AG04449 (cell line): ENCODE data around the gene OR10J5.
"Not testable (repeated sequence)": the region's sequence is repeated elsewhere in the genome, so short reads cannot be mapped to it uniquely, and the experiment has no call there.

ENCODE experiments used
- CTCF ChIA-PET: fragments of 350-600 bp; formaldehyde crosslinking; extraction: SDS; loops from one replicate; lab custom pipeline; 2021; ENCODE audit warnings: antibody characterized with exemption; lab: Yijun Ruan, JAX
- POLR2A ChIA-PET: fragments of 400-600, 350-600 bp; formaldehyde crosslinking; extraction: SDS; loops from one replicate; lab custom pipeline; 2020; ENCODE audit warnings: antibody characterized with exemption, inconsistent platforms; lab: Yijun Ruan, JAX
- DNase-seq: peaks from one replicate; pipeline ENCODE4 v3.0.0-alpha.2; 2010; ENCODE audit warnings: low read depth, low spot score
- H3K4me3 ChIP-seq: 2 replicates; pipeline ENCODE4 v1.5.1; 2011; ENCODE audit warnings: low read depth, mild to moderate bottlenecking, control low read depth, low read length
- TF ChIP-seq, protein P1 (sequence below): IDR thresholded peaks from one replicate; pipeline ENCODE4 v1.5.1; 2011; ENCODE audit warnings: mild to moderate bottlenecking, moderate library complexity, low read length, control low read depth, inconsistent platforms; ENCODE audit not compliant: insufficient read depth; ENCODE audit errors: missing control alignments

Gene OR10J5

GRCh38 chr1:159532922-159533321 is 2.9 kb downstream of the OR10J5 start:
- ChIA-PET CTCF (no interaction called here), POLR2A (no interaction called here)
- TF ChIP-seq, protein P1, sequence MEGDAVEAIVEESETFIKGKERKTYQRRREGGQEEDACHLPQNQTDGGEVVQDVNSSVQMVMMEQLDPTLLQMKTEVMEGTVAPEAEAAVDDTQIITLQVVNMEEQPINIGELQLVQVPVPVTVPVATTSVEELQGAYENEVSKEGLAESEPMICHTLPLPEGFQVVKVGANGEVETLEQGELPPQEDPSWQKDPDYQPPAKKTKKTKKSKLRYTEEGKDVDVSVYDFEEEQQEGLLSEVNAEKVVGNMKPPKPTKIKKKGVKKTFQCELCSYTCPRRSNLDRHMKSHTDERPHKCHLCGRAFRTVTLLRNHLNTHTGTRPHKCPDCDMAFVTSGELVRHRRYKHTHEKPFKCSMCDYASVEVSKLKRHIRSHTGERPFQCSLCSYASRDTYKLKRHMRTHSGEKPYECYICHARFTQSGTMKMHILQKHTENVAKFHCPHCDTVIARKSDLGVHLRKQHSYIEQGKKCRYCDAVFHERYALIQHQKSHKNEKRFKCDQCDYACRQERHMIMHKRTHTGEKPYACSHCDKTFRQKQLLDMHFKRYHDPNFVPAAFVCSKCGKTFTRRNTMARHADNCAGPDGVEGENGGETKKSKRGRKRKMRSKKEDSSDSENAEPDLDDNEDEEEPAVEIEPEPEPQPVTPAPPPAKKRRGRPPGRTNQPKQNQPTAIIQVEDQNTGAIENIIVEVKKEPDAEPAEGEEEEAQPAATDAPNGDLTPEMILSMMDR = no peak
- no peak overlapping the region for H3K4me3 ChIP-seq
- no peak for DNase-seq

DNA sequence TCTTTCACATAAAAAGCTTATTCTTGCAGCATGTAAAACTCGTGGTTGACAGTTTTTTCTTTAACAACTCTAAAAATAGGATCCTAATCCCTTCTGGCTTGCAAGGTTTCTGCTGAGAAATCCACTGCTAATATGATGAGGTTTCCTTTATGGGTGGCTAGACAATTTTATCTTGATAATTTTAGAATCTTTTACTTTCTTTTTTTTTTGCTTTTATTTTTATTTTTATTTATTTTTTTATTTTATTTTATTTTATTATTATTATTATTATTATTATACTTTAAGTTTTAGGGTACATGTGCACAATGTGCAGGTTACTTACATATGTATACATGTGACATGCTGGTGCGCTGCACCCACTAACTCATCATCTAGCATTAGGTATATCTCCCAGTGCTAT is 11.0 kb downstream of the OR10J5 start:
- H3K4me3 ChIP-seq, DNase-seq, CTCF ChIA-PET, POLR2A ChIA-PET: not testable (repeated sequence)

DNA sequence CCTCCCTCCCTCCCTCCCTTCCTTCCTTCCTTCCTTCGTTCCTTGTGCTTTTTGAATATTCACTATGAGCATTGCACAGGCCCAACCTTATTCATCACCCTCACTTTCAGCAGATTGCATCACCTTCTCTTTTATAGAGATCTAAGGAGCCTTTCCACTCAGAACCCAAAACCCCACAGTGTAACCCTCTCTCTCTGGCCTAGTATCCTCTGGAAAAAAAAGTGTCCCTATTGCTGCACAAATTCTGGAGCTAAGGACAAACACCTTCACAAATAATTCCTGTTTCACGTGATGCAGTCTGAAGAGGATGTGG is 25.6 kb downstream of the OR10J5 start:
- POLR2A ChIA-PET = no interaction called here
- DNase-seq = no peak
- CTCF ChIA-PET = no interaction called here
- H3K4me3 ChIP-seq = no peak overlapping the region
- TF ChIP-seq, protein P1 = no peak

GRCh38 chr1:159509440-159510228 is 26.2 kb downstream of the OR10J5 start:
- no peak for DNase-seq
- ChIA-PET CTCF (no interaction called here), POLR2A (no interaction called here)
- no peak overlapping the region for H3K4me3 ChIP-seq
- TF ChIP-seq, protein P1 = no peak

- TF ChIP-seq, protein P1 = no peak
- ChIA-PET POLR2A (no interaction called here), CTCF (no interaction called here)
- no peak for DNase-seq
- no peak overlapping the region for H3K4me3 ChIP-seq
These were observed 26.9 kb downstream of the OR10J5 start for GRCh38 chr1:159508951-159509350.

DNA sequence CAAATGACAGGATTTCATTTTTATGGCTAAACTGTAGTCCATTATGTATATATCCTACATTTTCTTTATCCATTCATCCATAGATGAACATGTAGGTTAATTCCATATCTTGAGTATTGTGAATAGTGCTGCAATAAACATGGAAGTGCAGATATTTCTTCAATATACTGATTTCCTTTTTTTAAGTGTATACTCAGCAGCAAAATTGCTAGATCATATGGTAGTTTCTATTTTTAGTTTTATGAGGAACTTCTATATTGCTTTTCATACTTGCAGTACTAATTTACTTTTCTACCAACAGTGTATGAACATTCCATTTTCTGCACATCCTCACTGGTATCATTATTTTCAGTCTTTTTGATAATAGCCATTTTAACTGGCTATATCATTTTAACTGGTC is 30.1 kb downstream of the OR10J5 start:
- no peak overlapping the region for H3K4me3 ChIP-seq
- TF ChIP-seq, protein P1 = no peak
- no peak for DNase-seq
- POLR2A ChIA-PET = no interaction called here
- CTCF ChIA-PET = no interaction called here

- ChIA-PET CTCF (no interaction called here), POLR2A (no interaction called here)
- no peak for DNase-seq
- no peak overlapping the region for H3K4me3 ChIP-seq
- TF ChIP-seq, protein P1 = no peak
These were observed 34.7 kb downstream of the OR10J5 start for GRCh38 chr1:159501082-159501481.

DNA sequence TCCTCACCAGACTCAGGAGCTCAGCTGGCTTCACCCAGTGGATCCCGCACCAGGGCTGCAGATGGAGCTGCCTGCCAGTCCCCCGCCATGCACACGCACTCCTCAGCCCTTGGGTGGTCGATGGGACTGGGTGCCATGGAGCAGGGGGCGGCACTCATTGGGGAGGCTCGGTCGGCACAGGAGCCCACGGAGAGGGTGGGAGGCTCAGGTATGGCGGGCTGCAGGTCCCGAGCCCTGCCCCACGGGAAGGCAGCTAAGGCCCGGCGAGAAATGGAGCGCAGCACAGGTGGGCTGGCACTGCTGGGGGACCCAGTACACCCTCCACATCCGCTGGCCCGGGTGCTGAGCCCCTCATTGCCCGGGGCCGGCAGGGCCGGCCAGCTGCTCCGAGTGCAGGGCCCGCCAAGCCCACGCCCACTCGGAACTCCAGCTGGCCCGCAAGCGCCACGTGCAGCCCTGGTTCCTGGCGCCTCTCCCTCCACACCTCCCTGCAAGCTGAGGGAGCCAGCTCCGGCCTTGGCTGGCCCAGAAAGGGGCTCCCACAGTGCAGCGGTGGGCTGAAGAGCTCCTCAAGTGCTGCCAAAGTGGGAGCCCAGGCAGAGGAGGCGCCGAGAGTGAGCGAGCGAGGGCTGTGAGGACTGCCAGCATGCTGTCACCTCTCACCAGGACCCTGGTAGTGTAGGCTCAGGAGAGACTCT is 41.1 kb downstream of the OR10J5 start:
- DNase-seq, CTCF ChIA-PET, H3K4me3 ChIP-seq, POLR2A ChIA-PET: not testable (repeated sequence)
